ENCODE measurements around the gene IPCEF1.
A peak's percentile ranks its signal among the peaks of the same experiment; 100 is the strongest.
"Not testable (repeated sequence)": the region's sequence is repeated elsewhere in the genome, so short reads cannot be mapped to it uniquely, and the experiment has no call there.

IPCEF1 gene

GRCh38 chr6:154331750-154332149 lies 24.9 kb downstream of the IPCEF1 start:
- no peak for DNase-seq (ENCODE audit: low spot score)

GRCh38 chr6:154329350-154330170 lies 27.0 kb downstream of the IPCEF1 start:
- no peak for DNase-seq (ENCODE audit: low spot score)

- DNase-seq (ENCODE audit: low spot score) = not testable (repeated sequence)
Observed at GRCh38 chr6:154327313-154327712, 29.3 kb downstream of the IPCEF1 start.

GRCh38 chr6:154325142-154325541 lies 31.5 kb downstream of the IPCEF1 start:
- no peak for DNase-seq (ENCODE audit: low spot score)

GRCh38 chr6:154320181-154320580 lies 36.4 kb downstream of the IPCEF1 start:
- no peak for DNase-seq (ENCODE audit: low spot score)

- no peak for DNase-seq (ENCODE audit: low spot score)
Observed at GRCh38 chr6:154319231-154319858, 37.3 kb downstream of the IPCEF1 start.

- no peak for DNase-seq (ENCODE audit: low spot score)
Observed at GRCh38 chr6:154318721-154319120, 37.9 kb downstream of the IPCEF1 start.

- DNase-seq (ENCODE audit: low spot score) = no peak
Observed at GRCh38 chr6:154316131-154316530, 40.5 kb downstream of the IPCEF1 start.

GRCh38 chr6:154314084-154314483 lies 42.5 kb downstream of the IPCEF1 start:
- DNase-seq (ENCODE audit: low spot score) = no peak

GRCh38 chr6:154308986-154309385 lies 47.6 kb downstream of the IPCEF1 start:
- no peak for DNase-seq (ENCODE audit: low spot score)

GRCh38 chr6:154307696-154308425 lies 48.7 kb downstream of the IPCEF1 start:
- no peak for DNase-seq (ENCODE audit: low spot score)

GRCh38 chr6:154307147-154307546 lies 49.5 kb downstream of the IPCEF1 start:
- DNase-seq (ENCODE audit: low spot score) = not testable (repeated sequence)

- no peak for DNase-seq (ENCODE audit: low spot score)
Observed at GRCh38 chr6:154306696-154307095, 49.9 kb downstream of the IPCEF1 start.

GRCh38 chr6:154304191-154304590 lies 52.4 kb downstream of the IPCEF1 start:
- no peak for DNase-seq (ENCODE audit: low spot score)

- not testable (repeated sequence) for DNase-seq (ENCODE audit: low spot score)
Observed at GRCh38 chr6:154303642-154304041, 53.0 kb downstream of the IPCEF1 start.

GRCh38 chr6:154301839-154302752 lies 54.5 kb downstream of the IPCEF1 start:
- DNase-seq (ENCODE audit: low spot score) = peak; percentile 36

- no peak for DNase-seq (ENCODE audit: low spot score)
Observed at GRCh38 chr6:154301086-154301625, 55.4 kb downstream of the IPCEF1 start.

GRCh38 chr6:154298297-154298696 lies 58.3 kb downstream of the IPCEF1 start:
- peak; percentile 22 for DNase-seq (ENCODE audit: low spot score)

GRCh38 chr6:154297721-154298120 lies 58.9 kb downstream of the IPCEF1 start:
- DNase-seq (ENCODE audit: low spot score) = no peak

GRCh38 chr6:154297210-154297609 lies 59.4 kb downstream of the IPCEF1 start:
- no peak for DNase-seq (ENCODE audit: low spot score)

GRCh38 chr6:154295733-154296132 lies 60.9 kb downstream of the IPCEF1 start:
- no peak for DNase-seq (ENCODE audit: low spot score)

All from putamen (tissue), 1 donor.